HFF-Myc (cell line): Measurements from ENCODE around the gene VSTM2B.

Experiments
- DNase-seq: peaks from one replicate; pipeline ENCODE4 v3.0.0-alpha.2; 2011; ENCODE audit warnings: low read depth; ENCODE audit errors: extremely low read depth
- H3K4me3 ChIP-seq: replicated peaks from 2 replicates; pipeline ENCODE4 v1.5.1; 2011; ENCODE audit warnings: low read depth, mild to moderate bottlenecking, control low read depth, low read length
- CTCF ChIP-seq: IDR thresholded peaks from 2 replicates; pipeline ENCODE4 v1.5.1; 2012; ENCODE audit warnings: mild to moderate bottlenecking, low read depth, low read length, control low read depth; ENCODE audit errors: missing control alignments

The VSTM2B gene

GRCh38 chr19:29583196-29583999 is 57.6 kb downstream of the VSTM2B start:
- TF ChIP-seq CTCF = no peak
- H3K4me3 ChIP-seq = no peak overlapping the region
- DNase-seq = no peak

GRCh38 chr19:29586401-29586800 is 60.6 kb downstream of the VSTM2B start:
- no peak for TF ChIP-seq CTCF
- DNase-seq = no peak
- no peak overlapping the region for H3K4me3 ChIP-seq

- no peak for TF ChIP-seq CTCF
- no peak for DNase-seq
- H3K4me3 ChIP-seq = no peak overlapping the region
Measured at GRCh38 chr19:29587059-29587458, 61.3 kb downstream of the VSTM2B start.

GRCh38 chr19:29587518-29587986 is 61.8 kb downstream of the VSTM2B start:
- H3K4me3 ChIP-seq = no peak overlapping the region
- DNase-seq = peak; percentile 25
- no peak for TF ChIP-seq CTCF

- no peak for TF ChIP-seq CTCF
- no peak overlapping the region for H3K4me3 ChIP-seq
- DNase-seq = no peak
Measured at GRCh38 chr19:29588095-29588494, 62.3 kb downstream of the VSTM2B start.

- no peak overlapping the region for H3K4me3 ChIP-seq
- no peak for TF ChIP-seq CTCF
- DNase-seq = no peak
Measured at GRCh38 chr19:29590278-29590677, 64.5 kb downstream of the VSTM2B start.
